GM21381 (cell line): Measurements from ENCODE around the gene P2RX7.
"Not testable (repeated sequence)": the region's sequence is repeated elsewhere in the genome, so short reads cannot be mapped to it uniquely, and the experiment has no call there.

ENCODE experiments used
- ATAC-seq: cut with Tn5 transposase; IDR thresholded peaks from one replicate; pipeline ENCODE4 v1.9.1; 2021; ENCODE audit warnings: mild to moderate bottlenecking, moderate library complexity; ENCODE audit not compliant: unreplicated experiment

P2RX7 gene

DNA sequence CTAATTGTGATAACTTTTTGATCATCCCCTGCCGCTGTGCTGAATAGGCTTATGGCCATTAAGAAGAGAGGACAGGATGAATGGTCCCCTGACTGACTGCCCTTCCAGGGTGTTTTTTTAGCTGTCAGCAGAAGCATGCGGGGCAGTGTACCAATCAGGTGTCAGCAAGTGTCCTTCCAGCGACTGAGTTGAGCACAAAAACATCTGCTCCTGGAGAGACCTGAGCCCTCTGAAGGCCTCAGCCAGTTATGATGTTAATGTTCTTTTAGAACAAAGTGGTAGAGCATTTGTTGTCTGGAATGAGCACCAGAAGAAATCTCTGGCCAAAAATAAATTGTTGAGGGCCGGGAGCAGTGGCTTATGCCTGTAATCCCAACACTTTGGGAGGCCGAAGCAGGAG lies 37.5 kb downstream of the P2RX7 start:
- no peak for ATAC-seq

- ATAC-seq: no peak
Measured at GRCh38 chr12:121170611-121171260, 38.1 kb downstream of the P2RX7 start.

DNA sequence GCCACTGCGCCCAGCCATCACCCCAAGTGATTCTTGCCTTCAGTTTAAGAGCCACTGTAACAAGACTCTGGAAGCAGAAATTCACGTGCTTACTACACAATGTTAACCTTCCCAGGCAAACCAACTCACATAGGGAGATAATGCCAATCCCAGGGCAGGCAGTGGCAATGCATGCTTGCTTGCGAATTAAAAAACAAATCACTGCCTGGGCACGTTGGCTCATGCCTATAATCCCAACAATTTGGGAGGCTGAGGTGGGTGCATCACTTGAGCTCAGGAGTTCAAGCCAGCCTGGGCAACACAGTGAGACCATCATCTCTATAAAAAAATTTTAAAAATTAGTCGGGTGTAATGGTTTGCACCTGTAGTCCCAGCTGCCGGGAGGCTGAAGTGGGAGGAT lies 39.5 kb downstream of the P2RX7 start:
- no peak for ATAC-seq

GRCh38 chr12:121175383-121176119 lies 42.9 kb downstream of the P2RX7 start:
- no peak for ATAC-seq

DNA sequence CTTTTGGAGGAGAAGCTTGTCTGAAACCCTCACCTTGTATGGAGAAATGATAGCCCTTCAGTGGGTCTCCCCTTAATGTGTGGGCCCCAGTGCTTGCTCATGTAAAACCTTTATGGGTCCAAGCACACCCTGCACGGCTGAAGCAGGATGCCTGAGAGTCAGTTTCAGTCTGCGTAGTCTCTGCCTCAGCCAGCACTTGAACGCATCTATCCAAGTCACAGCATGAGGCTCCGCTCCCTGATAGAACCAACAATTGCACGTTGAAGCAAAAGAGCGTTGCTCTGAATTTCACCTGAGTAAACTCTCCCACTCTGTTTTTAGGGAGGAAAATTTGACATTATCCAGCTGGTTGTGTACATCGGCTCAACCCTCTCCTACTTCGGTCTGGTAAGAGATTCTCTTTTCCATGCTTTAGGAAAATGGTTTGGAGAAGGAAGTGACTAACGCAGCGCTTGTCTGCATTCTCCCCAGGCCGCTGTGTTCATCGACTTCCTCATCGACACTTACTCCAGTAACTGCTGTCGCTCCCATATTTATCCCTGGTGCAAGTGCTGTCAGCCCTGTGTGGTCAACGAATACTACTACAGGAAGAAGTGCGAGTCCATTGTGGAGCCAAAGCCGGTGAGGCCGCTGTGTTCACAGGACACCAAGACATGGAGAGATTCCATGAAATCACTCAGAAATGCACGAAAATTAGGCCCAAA lies 44.3 kb downstream of the P2RX7 start:
- no peak for ATAC-seq

DNA sequence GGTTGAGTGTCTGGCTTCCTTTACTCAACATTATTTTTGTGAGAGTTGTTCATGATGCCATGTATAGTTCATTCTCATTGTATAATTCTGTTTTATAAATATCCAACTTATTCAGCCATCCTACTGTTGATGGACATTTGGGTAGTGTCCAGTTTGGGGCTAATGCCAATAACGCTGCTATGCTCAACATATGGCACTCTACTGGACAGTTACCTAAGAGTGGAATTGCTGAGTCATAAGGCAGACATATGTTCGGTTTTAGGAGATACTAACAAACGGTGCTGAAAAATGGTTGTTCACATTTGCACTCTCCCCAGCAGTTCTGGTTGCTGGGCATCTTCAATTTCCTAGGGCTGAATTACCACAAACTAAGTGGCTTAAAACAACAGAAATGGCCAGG lies 48.5 kb downstream of the P2RX7 start:
- no peak for ATAC-seq

DNA sequence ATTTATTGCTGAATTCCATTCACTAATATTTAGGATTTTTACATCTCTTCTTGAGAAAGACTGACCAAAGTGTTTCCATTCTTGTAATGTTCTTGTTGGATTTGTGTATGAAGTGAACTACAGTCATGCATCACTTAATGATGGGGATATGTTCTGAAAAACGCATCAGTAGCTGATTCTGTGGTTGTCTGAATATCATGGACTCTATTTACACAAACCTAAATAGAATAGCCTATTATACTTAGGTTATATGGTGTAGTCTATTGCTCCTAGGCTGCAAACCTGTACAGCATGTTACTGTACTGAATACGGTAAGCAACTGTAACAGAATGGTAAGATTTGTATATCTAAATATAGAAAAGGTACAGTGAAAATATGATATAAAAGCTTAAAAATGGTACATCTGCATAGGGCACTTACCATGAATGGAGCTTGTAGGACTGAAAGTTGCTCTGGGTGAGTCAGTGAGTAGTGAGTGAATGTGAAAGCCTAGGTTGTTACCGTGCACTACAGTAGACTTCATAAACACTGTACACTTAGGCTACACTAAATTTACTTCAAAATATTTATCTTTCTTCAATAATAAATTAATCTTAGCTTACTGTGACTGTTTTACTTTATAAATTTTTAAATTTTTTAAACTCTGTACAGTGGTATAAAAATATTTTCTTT lies 49.7 kb downstream of the P2RX7 start:
- ATAC-seq: no peak

DNA sequence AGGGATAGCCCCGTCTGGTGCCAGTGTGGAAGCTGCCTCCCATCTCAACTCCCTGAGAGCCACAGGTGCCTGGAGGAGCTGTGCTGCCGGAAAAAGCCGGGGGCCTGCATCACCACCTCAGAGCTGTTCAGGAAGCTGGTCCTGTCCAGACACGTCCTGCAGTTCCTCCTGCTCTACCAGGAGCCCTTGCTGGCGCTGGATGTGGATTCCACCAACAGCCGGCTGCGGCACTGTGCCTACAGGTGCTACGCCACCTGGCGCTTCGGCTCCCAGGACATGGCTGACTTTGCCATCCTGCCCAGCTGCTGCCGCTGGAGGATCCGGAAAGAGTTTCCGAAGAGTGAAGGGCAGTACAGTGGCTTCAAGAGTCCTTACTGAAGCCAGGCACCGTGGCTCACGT lies 51.7 kb downstream of the P2RX7 start:
- ATAC-seq: no peak

- ATAC-seq: no peak
Measured at GRCh38 chr12:121184984-121185889, 52.6 kb downstream of the P2RX7 start.

GRCh38 chr12:121186826-121187225 lies 54.1 kb downstream of the P2RX7 start:
- no peak for ATAC-seq

DNA sequence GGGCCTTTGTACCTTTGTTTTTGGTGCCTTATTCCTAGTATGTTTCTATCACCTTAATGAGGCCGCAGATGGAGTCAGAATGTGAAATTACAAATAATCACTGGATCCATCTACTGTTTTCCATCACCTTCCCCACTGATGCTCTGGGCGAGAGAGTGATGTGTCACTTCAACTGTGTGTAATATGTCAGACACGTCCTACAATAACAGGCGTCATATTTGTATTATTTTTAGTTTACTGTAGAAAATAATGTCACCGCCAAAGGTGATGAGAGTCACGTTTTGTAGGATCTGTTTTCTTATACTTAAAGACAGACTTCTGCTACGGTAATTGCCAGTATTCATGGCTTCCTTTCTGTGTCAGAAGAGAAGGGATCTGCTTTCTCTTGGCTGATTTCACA lies 54.8 kb downstream of the P2RX7 start:
- no peak for ATAC-seq

DNA sequence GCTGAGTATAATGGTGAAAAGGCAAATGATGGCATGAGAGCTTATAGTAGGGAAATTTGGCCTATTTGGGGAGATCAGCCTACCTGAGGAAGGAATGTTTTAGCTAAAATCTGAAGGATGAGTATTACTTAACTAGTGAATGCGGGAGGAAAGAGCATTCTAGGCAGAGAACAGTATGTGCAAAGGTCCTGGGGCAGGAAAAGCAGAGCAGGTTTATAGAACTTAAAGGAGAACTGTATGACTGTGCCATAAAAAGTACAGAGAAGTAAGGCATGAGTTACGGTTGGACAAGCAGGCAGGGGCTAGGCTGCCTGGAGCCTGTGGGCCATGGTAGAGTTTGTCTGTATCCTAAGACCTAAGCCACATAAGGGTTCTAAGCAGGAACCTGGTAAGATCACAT lies 55.6 kb downstream of the P2RX7 start:
- no peak for ATAC-seq

DNA sequence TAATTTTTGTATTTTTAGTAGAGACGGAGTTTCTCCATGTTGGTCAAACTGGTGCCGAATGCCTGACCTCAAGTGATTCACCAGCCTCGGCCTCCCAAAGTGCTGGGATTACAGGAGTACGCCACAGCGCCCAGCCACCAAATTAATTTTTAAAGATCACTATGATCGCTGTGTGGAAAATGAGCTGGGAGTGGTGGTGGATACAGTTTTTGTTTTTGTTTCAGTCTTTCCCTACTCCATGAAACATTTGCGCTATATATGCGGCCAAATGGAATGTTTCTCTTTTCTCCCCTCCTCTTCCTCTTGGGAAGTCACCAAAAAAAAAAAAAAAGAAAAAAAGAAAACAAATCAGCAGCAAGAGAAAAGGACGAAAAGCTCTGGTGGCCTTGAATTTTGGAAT lies 56.5 kb downstream of the P2RX7 start:
- ATAC-seq: no peak

DNA sequence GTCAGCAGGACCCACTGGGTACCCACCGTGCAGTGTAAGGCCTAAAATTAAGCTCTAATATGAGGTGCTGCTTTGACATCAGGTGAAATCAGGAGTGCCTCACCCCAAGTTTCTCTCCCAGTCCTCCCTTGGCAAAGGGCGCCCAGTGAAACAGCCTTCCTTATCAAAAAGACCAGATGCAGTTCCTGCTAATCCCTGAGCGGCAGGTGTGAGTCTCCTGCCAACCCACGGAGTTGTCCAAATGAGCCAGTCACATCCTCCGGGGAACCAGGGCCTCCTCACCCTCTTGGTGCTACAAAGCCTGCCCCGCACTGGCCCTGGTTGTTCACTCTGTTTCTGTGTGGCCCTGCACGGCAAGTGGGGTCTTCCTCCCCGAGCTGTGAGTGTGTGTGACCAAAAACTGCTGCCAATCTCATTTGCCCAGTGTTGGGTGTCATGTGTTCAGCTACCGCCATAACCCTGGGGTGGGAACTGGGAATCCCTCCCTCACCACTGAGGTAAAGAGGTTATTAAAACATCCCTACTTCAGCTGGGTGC lies 57.0 kb downstream of the P2RX7 start:
- ATAC-seq: no peak

- no peak for ATAC-seq
Measured at GRCh38 chr12:121190523-121191031, 57.9 kb downstream of the P2RX7 start.

DNA sequence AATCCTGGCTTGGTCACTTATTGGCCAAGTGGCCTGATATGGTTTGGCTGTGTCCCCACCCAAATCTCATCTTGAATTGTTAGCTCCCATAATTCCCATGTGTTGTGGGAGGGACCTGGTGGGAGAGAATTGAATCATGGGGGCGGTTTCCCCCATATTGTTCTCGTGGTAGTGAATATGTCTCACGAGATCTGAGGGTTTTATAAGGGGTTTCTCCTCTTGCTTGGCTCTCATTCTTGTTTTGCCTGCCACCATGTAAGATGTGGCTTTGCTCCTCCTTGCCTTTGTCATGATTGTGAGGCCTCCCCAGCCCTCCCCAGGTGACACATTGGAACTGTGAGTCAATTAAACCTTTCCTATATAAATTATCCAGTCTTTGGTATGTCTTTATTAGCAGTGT lies 58.5 kb downstream of the P2RX7 start:
- ATAC-seq: no peak

GRCh38 chr12:121196902-121197301 lies 64.2 kb downstream of the P2RX7 start:
- no peak for ATAC-seq

DNA sequence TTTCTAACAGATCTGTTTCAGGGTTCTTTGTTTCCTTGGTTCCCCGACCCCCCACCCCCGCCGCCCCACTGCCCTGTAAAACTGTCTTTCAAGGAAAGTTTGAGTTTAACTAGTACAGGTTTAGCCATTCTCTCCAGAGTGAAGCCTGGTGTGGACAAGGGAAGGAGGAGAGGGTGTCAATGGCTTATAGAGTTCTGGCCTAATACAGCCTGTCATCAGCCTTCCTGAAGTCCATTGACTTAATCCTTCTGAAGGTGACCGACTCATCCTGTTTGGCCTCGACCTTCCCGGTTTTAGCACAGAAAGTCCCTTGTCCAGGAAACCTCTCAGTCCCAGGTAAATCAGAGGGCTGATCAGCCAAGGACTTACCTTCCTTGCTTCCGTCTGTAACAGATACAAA lies 66.3 kb downstream of the P2RX7 start:
- ATAC-seq: no peak

GRCh38 chr12:121201140-121201539 lies 68.5 kb downstream of the P2RX7 start:
- not testable (repeated sequence) for ATAC-seq
